Activated naive CD8-positive, alpha-beta T cell treated with anti-CD3 and anti-CD28 coated beads, Interleukin-2, amount 10 ng/mL, durations not matched to agents 7 days and 5 days (primary cell): ENCODE data around the gene GYPB. TPM values are rescaled to one million over a fixed set of nuclear protein-coding genes. Genes with fewer than 3 reads are reported as not detected.
"Not testable (repeated sequence)": the region's sequence is repeated elsewhere in the genome, so short reads cannot be mapped to it uniquely, and the experiment has no call there.

Experiments used
- ATAC-seq: fragments of 150-1000 bp; cut with Tn5 transposase; one replicate; pipeline ENCODE4 v1.10.0; 2021; ENCODE audit warnings: low read depth, moderate library complexity
- POLR2A ChIA-PET: fragments of 350-600 bp; sonication (Branson Sonifier 250); formaldehyde crosslinking; loops from one replicate; lab custom pipeline; 2021; ENCODE audit warnings: antibody characterized with exemption; lab: Charles Lee
- DNase-seq: peaks from one replicate; pipeline ENCODE4 v3.0.0; 2021
- H3K27ac Mint-ChIP-seq: one replicate; pipeline ENCODE4 v1.8.0; 2022; ENCODE audit warnings: mild to moderate bottlenecking, mixed read lengths
- H3K27me3 Mint-ChIP-seq: one replicate; pipeline ENCODE4 v1.8.0; 2022; ENCODE audit warnings: mild to moderate bottlenecking, moderate library complexity, mixed read lengths
- H3K36me3 Mint-ChIP-seq: one replicate; pipeline ENCODE4 v1.8.0; 2021; ENCODE audit warnings: mild to moderate bottlenecking, mixed read lengths
- H3K4me1 Mint-ChIP-seq: one replicate; pipeline ENCODE4 v1.8.0; 2021; ENCODE audit warnings: mixed read lengths
- H3K4me3 Mint-ChIP-seq: one replicate; pipeline ENCODE4 v1.8.0; 2022; ENCODE audit warnings: mild to moderate bottlenecking, moderate library complexity, mixed read lengths
- H3K9me3 Mint-ChIP-seq: one replicate; pipeline ENCODE4 v1.8.0; 2021; ENCODE audit warnings: mixed read lengths
- total RNA-seq, 2 experiments: library from RNA; stranded (reverse); gene quantifications; one replicate each; pipeline ENCODE4 v1.2.3, GENCODE V29; 2021

Gene GYPB
- total RNA-seq, 2 experiments from 2014 or later, result 1.3 TPM; not detected in 1

DNA sequence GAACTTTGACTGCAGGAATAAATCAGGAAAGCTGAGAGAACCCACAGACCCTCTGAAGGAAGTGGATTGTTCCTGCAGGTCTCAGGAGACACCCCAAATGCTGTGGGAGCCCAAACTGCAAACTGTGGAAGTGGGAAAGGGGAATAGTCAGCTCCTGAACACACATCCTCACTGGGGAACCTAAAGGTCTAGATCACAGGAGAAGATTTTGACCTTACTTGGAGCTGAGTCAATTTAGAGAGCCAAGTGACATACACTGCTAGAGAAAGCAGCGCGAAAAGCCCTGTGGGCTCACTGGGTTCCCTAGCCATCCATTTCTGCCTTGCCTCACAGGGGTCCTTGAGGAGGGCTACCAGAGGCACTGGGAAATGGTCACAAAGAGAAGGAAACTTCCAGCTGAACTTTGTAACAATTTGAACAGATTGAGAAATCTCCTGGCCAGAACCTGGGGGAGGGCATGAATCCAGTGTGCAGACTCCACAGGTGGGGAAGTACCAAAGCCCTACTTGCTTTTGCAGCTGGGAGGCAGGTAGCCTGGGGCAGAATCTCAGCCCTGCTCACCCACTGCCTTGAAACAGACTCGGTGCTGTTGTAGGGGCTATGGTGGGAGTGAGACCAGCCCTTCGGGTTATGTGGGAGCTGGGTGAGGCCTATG, 5.3 kb upstream of the GYPB start:
- H3K36me3 Mint-ChIP-seq, H3K4me1 Mint-ChIP-seq, ATAC-seq, DNase-seq, H3K4me3 Mint-ChIP-seq, POLR2A ChIA-PET, H3K9me3 Mint-ChIP-seq, H3K27me3 Mint-ChIP-seq, H3K27ac Mint-ChIP-seq: not testable (repeated sequence)

- H3K27ac Mint-ChIP-seq, H3K9me3 Mint-ChIP-seq, POLR2A ChIA-PET, H3K36me3 Mint-ChIP-seq, H3K4me1 Mint-ChIP-seq, H3K4me3 Mint-ChIP-seq, DNase-seq, H3K27me3 Mint-ChIP-seq, ATAC-seq: not testable (repeated sequence)
Measured at GRCh38 chr4:144022772-144023400, 3.7 kb upstream of the GYPB start.

GRCh38 chr4:144021336-144021990, 2.3 kb upstream of the GYPB start:
- peak; percentile 78 for ATAC-seq
- H3K27me3 Mint-ChIP-seq, DNase-seq, H3K4me3 Mint-ChIP-seq, H3K9me3 Mint-ChIP-seq, H3K27ac Mint-ChIP-seq, H3K36me3 Mint-ChIP-seq, H3K4me1 Mint-ChIP-seq, POLR2A ChIA-PET: not testable (repeated sequence)

GRCh38 chr4:144018223-144019000, 768 bp downstream of the GYPB start:
- H3K27ac Mint-ChIP-seq, H3K27me3 Mint-ChIP-seq, POLR2A ChIA-PET, H3K4me1 Mint-ChIP-seq, DNase-seq, H3K36me3 Mint-ChIP-seq, ATAC-seq, H3K9me3 Mint-ChIP-seq, H3K4me3 Mint-ChIP-seq: not testable (repeated sequence)

GRCh38 chr4:144017271-144017670, 1.9 kb downstream of the GYPB start:
- H3K4me1 Mint-ChIP-seq, H3K27ac Mint-ChIP-seq, H3K27me3 Mint-ChIP-seq, POLR2A ChIA-PET, H3K36me3 Mint-ChIP-seq, H3K9me3 Mint-ChIP-seq, ATAC-seq, H3K4me3 Mint-ChIP-seq, DNase-seq: not testable (repeated sequence)

DNA sequence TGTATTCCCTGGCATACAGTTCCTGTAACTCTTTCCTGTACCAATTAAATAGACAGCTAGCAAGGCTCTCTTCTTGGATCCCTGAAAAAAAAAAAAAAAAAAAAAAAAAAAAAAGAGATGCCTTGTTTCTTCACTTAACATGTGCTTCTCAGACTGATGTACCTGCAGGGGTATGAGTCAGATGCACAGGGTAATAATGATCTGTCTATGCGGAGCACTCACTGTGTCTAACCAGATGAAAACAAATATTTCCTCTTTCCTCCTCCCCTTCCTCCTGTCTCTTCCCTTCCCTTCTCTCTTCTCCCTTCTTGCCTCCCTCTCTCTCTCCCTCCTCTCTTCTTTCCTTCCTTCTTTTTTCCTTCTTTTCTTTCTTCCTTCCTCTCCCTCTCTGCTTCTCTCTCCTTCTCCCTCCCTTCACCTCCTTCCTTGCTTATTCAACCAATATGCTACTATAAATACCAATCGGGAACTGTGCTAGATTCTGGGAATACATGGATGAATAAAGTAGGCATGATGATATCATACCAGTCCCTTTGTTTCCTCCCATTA, 3.0 kb downstream of the GYPB start:
- H3K4me3 Mint-ChIP-seq, POLR2A ChIA-PET, ATAC-seq, H3K9me3 Mint-ChIP-seq, H3K27ac Mint-ChIP-seq, DNase-seq, H3K36me3 Mint-ChIP-seq, H3K27me3 Mint-ChIP-seq, H3K4me1 Mint-ChIP-seq: not testable (repeated sequence)

- no peak overlapping the region for H3K4me3 Mint-ChIP-seq
- H3K27me3 Mint-ChIP-seq, result peaks cover 8% of the 10 kb centered on the region
- H3K4me1 Mint-ChIP-seq, result no peaks in the 10 kb centered on the region
- H3K27ac Mint-ChIP-seq, result no peak overlapping the region
- H3K9me3 Mint-ChIP-seq, result no peaks in the 10 kb centered on the region
- H3K36me3 Mint-ChIP-seq, result no peaks in the 10 kb centered on the region
- no peak for DNase-seq
- ATAC-seq, result no peak
- POLR2A ChIA-PET, result no interaction called here
Measured at GRCh38 chr4:144014808-144015207, 4.4 kb downstream of the GYPB start.

DNA sequence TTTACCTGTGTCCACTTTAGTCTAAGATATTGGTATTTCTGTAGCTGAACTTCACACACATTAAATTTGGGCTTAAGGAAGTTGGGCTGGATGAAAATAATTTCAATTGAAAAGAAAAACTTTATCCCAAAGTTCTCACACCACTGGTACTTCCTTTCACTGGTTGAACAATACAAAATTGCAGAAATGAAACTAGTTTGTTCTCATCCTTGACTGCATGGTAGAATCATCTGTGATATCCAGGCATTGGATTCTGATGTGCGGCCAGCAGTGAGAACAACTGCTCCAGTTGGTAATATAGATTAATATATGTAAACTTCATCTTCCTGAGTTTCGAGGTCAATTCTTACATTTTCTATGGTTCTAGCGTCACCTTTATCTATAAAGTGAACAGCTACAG, 10.6 kb downstream of the GYPB start:
- POLR2A ChIA-PET, H3K36me3 Mint-ChIP-seq, ATAC-seq, H3K4me1 Mint-ChIP-seq, DNase-seq, H3K27ac Mint-ChIP-seq, H3K27me3 Mint-ChIP-seq, H3K4me3 Mint-ChIP-seq, H3K9me3 Mint-ChIP-seq: not testable (repeated sequence)

GRCh38 chr4:144007960-144008359, 11.2 kb downstream of the GYPB start:
- ATAC-seq, H3K9me3 Mint-ChIP-seq: not testable (repeated sequence)

GRCh38 chr4:144006200-144006803, 12.9 kb downstream of the GYPB start:
- ATAC-seq, result not testable (repeated sequence)

More at GRCh38 chr4:144007960-144008359, 11.2 kb downstream of the GYPB start:
- H3K4me1 Mint-ChIP-seq, DNase-seq, H3K27ac Mint-ChIP-seq, H3K27me3 Mint-ChIP-seq, POLR2A ChIA-PET, H3K36me3 Mint-ChIP-seq, H3K4me3 Mint-ChIP-seq: not testable (repeated sequence)

GRCh38 chr4:144005558-144005953, 13.6 kb downstream of the GYPB start:
- H3K27me3 Mint-ChIP-seq, H3K4me1 Mint-ChIP-seq, H3K9me3 Mint-ChIP-seq, POLR2A ChIA-PET, H3K27ac Mint-ChIP-seq, DNase-seq, H3K4me3 Mint-ChIP-seq, H3K36me3 Mint-ChIP-seq, ATAC-seq: not testable (repeated sequence)

More at GRCh38 chr4:144006200-144006803, 12.9 kb downstream of the GYPB start:
- DNase-seq, H3K27me3 Mint-ChIP-seq, H3K27ac Mint-ChIP-seq, POLR2A ChIA-PET, H3K9me3 Mint-ChIP-seq, H3K4me1 Mint-ChIP-seq, H3K36me3 Mint-ChIP-seq, H3K4me3 Mint-ChIP-seq: not testable (repeated sequence)

DNA sequence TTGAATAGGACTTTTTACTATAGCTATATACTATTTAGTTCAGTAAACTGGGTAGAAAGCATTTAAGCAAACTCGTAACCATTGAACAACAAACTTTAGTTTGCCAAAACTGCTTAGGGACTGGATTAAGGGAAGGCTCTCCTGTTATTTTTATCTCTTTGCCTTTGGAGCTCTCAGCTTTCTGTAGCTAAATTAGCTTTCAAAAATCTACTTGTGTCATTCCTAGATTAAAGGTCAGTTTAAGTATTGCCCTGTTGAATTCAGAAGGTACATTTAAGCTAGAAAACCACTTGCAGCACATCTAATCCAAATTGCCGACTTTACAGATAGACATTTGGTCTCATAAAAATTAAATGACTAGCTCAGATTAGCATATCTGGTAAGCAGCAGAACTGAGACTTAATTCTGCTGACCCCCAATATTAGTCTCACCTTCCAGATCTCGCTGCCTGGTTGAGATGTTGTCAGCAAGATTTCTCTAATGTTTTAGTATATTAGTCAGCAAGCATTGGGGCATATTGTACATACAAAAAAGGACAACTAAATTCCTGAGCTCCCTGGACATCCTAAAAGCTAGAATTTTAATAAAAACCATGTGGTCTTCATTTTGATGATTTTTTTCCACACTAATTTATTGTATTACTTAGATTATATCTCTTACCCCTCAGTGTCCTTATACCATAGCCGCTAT, 14.2 kb downstream of the GYPB start:
- H3K36me3 Mint-ChIP-seq, ATAC-seq, H3K27me3 Mint-ChIP-seq, H3K27ac Mint-ChIP-seq, H3K9me3 Mint-ChIP-seq, DNase-seq, H3K4me1 Mint-ChIP-seq, POLR2A ChIA-PET, H3K4me3 Mint-ChIP-seq: not testable (repeated sequence)
